GM12875 (cell line): ENCODE data around the gene FMNL3.

ENCODE experiments used
- H3K4me3 ChIP-seq: one replicate; pipeline ENCODE4 v1.5.1; 2011; ENCODE audit warnings: low read depth, low read length, control low read depth
- CTCF ChIP-seq: IDR thresholded peaks from 2 replicates; pipeline ENCODE4 v1.5.1; 2011; ENCODE audit warnings: low read depth, mild to moderate bottlenecking, control low read depth, inconsistent platforms, low read length, moderate library complexity, borderline replicate concordance; ENCODE audit not compliant: insufficient read depth

FMNL3 gene

GRCh38 chr12:49588721-49589516, 118.3 kb downstream of the FMNL3 start:
- no peak overlapping the region for H3K4me3 ChIP-seq
- no peak for TF ChIP-seq CTCF

- no peak overlapping the region for H3K4me3 ChIP-seq
- no peak for TF ChIP-seq CTCF
Observed at GRCh38 chr12:49588281-49588680, 118.9 kb downstream of the FMNL3 start.

- TF ChIP-seq CTCF: 0 out of 2 replicates have a peak, but pooled peaks have one; percentile 2
Observed at GRCh38 chr12:49587174-49587908, 119.9 kb downstream of the FMNL3 start.

More at GRCh38 chr12:49587174-49587908, 119.9 kb downstream of the FMNL3 start:
- no peak overlapping the region for H3K4me3 ChIP-seq
